Coronary artery (tissue), 2 donors: ENCODE data around the gene SHROOM3.

Source experiments
- DNase-seq: peaks from one replicate; pipeline ENCODE4 v3.0.0-alpha.2; 2017; ENCODE audit warnings: low spot score
- H3K27ac ChIP-seq, 2 donors: fragments of 200-600 bp; sonication (generic); one replicate each; pipeline ENCODE4 v1.5.1; 2016 to 2019
- H3K4me3 ChIP-seq: fragments of 200-600 bp; sonication (generic); 2 replicates; pipeline ENCODE4 v1.5.1; 2016; ENCODE audit warnings: mild to moderate bottlenecking, moderate library complexity
- CTCF ChIP-seq: fragments of 200-600 bp; sonication (generic); IDR thresholded peaks from one replicate; pipeline ENCODE4 v1.5.1; 2019; ENCODE audit warnings: antibody characterized with exemption

The SHROOM3 gene

GRCh38 chr4:76626686-76627465 is 191.8 kb downstream of the SHROOM3 start:
- H3K27ac ChIP-seq, result peak overlapping the region in 1 of 2 donors; percentile 86
- DNase-seq, result no peak
- no peak overlapping the region for H3K4me3 ChIP-seq
- no peak for TF ChIP-seq CTCF

- Histone ChIP-seq H3K4me3 (no peak overlapping the region), H3K27ac (no peak overlapping the region)
- DNase-seq, result no peak
- TF ChIP-seq CTCF, result no peak
Measured at GRCh38 chr4:76628251-76628650, 193.2 kb downstream of the SHROOM3 start.

- DNase-seq, result no peak
- H3K4me3 ChIP-seq, result no peak overlapping the region
- no peak for TF ChIP-seq CTCF
- H3K27ac ChIP-seq, result no peak overlapping the region
Measured at GRCh38 chr4:76630741-76631140, 195.7 kb downstream of the SHROOM3 start.

- DNase-seq, result no peak
- H3K27ac ChIP-seq, result peak overlapping the region in 1 of 2 donors; percentile 60
- TF ChIP-seq CTCF, result no peak
- H3K4me3 ChIP-seq, result peak overlapping the region; percentile 22
Measured at GRCh38 chr4:76634220-76634619, 199.2 kb downstream of the SHROOM3 start.

- TF ChIP-seq CTCF, result no peak
- Histone ChIP-seq H3K4me3 (no peak overlapping the region), H3K27ac (peak overlapping the region in 1 of 2 donors; percentile 32)
- DNase-seq, result no peak
Measured at GRCh38 chr4:76637712-76638361, 202.8 kb downstream of the SHROOM3 start.

GRCh38 chr4:76639288-76639687 is 204.3 kb downstream of the SHROOM3 start:
- no peak for DNase-seq
- Histone ChIP-seq H3K4me3 (no peak overlapping the region), H3K27ac (peak overlapping the region in 1 of 2 donors; percentile 6)
- no peak for TF ChIP-seq CTCF
